SU-DHL-6 (cell line): Measurements from ENCODE around the gene MAP2K1.

Experiments
- H2AFZ ChIP-seq: fragments of 200-600 bp; sonication (generic); 2 replicates; pipeline ENCODE4 v1.6.1; 2014; ENCODE audit warnings: low read depth, mild to moderate bottlenecking, moderate library complexity, mixed read lengths, antibody characterized with exemption, low read length; ENCODE audit not compliant: severe bottlenecking
- H3F3A ChIP-seq: fragments of 200-600 bp; shearing (Covaris generic); 2 replicates; pipeline ENCODE4 v1.6.0; 2016; ENCODE audit warnings: antibody characterized with exemption, mild to moderate bottlenecking; ENCODE audit not compliant: insufficient read depth
- H3K27ac ChIP-seq: fragments of 200-600 bp; sonication (generic); 2 replicates; pipeline ENCODE4 v1.5.1; 2016; ENCODE audit warnings: low read depth, mild to moderate bottlenecking, low read length, moderate library complexity, mixed read lengths
- H3K27me3 ChIP-seq: fragments of 200-600 bp; sonication (generic), shearing (Covaris generic); 2 replicates; pipeline ENCODE4 v1.6.0; 2014; ENCODE audit warnings: mild to moderate bottlenecking, low read length
- H3K36me3 ChIP-seq: fragments of 200-600 bp; sonication (generic); 2 replicates; pipeline ENCODE4 v1.6.1; 2014; ENCODE audit warnings: mild to moderate bottlenecking, low read length, mixed read lengths
- H3K4me2 ChIP-seq: fragments of 300-600, 200-600 bp; shearing (Covaris generic), sonication (generic); 2 replicates; pipeline ENCODE4 v1.6.0; 2014; ENCODE audit warnings: low read length, low read depth, mild to moderate bottlenecking; ENCODE audit not compliant: poor library complexity, severe bottlenecking
- H3K4me3 ChIP-seq: fragments of 200-600 bp; sonication (generic); 2 replicates; pipeline ENCODE4 v1.5.1; 2014; ENCODE audit warnings: antibody characterized with exemption, low read length, mild to moderate bottlenecking, mixed read lengths; ENCODE audit not compliant: insufficient read depth, poor library complexity, severe bottlenecking
- H3K79me2 ChIP-seq: fragments of 200-600 bp; sonication (generic); 2 replicates; pipeline ENCODE4 v1.6.1; 2014; ENCODE audit warnings: mild to moderate bottlenecking, low read length, moderate library complexity; ENCODE audit not compliant: insufficient read depth
- H3K9ac ChIP-seq: fragments of 200-600 bp; sonication (generic); 2 replicates; pipeline ENCODE4 v1.7.0; 2014; ENCODE audit warnings: mild to moderate bottlenecking, low read length
- H3K9me2 ChIP-seq: fragments of 200-600 bp; sonication (generic); replicated peaks from 2 replicates; pipeline ENCODE4 v1.6.1; 2014; ENCODE audit warnings: low read length; ENCODE audit not compliant: insufficient read depth
- H3K9me3 ChIP-seq: fragments of 200-600 bp; sonication (generic); 2 replicates; pipeline ENCODE4 v1.6.1; 2014; ENCODE audit warnings: low read length, mixed read lengths; ENCODE audit not compliant: insufficient read depth
- H4K20me1 ChIP-seq: fragments of 200-600 bp; sonication (generic); 2 replicates; pipeline ENCODE4 v1.6.1; 2014; ENCODE audit warnings: low read depth, mild to moderate bottlenecking, antibody characterized with exemption, low read length, moderate library complexity, mixed read lengths
- EZH2phosphoT487 ChIP-seq: fragments of 200-600 bp; sonication (generic), shearing (Covaris generic); conservative IDR thresholded peaks from 2 replicates; pipeline ENCODE4 v1.6.1; 2018; ENCODE audit warnings: mild to moderate bottlenecking, antibody characterized with exemption, low read length, moderate library complexity, mixed read lengths
- TF ChIP-seq, protein P1 (sequence below): fragments of 200-600 bp; sonication (generic); IDR thresholded peaks from one replicate; pipeline ENCODE4 v1.5.1; 2017; ENCODE audit warnings: antibody characterized with exemption, mild to moderate bottlenecking, low read length, moderate library complexity; ENCODE audit not compliant: insufficient read depth, poor library complexity, severe bottlenecking

MAP2K1 gene

DNA sequence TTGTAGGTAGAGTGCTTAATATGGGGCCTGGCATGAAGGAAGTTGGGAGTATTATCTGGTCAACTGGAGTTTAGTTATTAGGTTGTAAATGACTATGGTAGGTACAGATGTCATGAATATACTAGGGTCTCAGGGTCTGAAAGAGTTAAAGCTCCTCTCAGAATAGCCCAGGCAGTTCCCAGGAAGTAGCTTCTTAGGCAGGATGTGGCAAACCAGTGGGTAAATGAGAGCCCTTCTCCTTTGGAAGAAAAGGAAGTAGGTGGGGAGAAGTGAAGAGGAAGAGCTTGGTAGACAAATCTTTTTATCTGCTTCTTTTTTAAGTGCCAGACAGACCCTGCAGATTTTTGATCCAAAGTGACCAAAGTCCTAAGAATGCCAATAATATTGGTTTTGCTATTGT, 24.5 kb downstream of the MAP2K1 start:
- TF ChIP-seq, protein P1, sequence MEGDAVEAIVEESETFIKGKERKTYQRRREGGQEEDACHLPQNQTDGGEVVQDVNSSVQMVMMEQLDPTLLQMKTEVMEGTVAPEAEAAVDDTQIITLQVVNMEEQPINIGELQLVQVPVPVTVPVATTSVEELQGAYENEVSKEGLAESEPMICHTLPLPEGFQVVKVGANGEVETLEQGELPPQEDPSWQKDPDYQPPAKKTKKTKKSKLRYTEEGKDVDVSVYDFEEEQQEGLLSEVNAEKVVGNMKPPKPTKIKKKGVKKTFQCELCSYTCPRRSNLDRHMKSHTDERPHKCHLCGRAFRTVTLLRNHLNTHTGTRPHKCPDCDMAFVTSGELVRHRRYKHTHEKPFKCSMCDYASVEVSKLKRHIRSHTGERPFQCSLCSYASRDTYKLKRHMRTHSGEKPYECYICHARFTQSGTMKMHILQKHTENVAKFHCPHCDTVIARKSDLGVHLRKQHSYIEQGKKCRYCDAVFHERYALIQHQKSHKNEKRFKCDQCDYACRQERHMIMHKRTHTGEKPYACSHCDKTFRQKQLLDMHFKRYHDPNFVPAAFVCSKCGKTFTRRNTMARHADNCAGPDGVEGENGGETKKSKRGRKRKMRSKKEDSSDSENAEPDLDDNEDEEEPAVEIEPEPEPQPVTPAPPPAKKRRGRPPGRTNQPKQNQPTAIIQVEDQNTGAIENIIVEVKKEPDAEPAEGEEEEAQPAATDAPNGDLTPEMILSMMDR: no peak
- no peak for TF ChIP-seq EZH2phosphoT487
- H3K36me3 ChIP-seq: 0 out of 2 replicates have a peak, but pooled peaks cover 5% of the 10 kb centered on the region
- H2AFZ ChIP-seq: no peak overlapping the region
- no peak overlapping the region for H3K4me3 ChIP-seq
- no peaks in the 10 kb centered on the region for H3F3A ChIP-seq
- no peaks in the 10 kb centered on the region for H3K9me2 ChIP-seq
- H4K20me1 ChIP-seq: 0 out of 2 replicates have a peak, but pooled peaks cover 3% of the 10 kb centered on the region
- no peak overlapping the region for H3K27ac ChIP-seq
- H3K9me3 ChIP-seq: no peaks in the 10 kb centered on the region
- H3K4me2 ChIP-seq: no peak overlapping the region
- H3K79me2 ChIP-seq: peaks cover 100% of the 10 kb centered on the region
- H3K9ac ChIP-seq: no peak overlapping the region
- no peaks in the 10 kb centered on the region for H3K27me3 ChIP-seq

DNA sequence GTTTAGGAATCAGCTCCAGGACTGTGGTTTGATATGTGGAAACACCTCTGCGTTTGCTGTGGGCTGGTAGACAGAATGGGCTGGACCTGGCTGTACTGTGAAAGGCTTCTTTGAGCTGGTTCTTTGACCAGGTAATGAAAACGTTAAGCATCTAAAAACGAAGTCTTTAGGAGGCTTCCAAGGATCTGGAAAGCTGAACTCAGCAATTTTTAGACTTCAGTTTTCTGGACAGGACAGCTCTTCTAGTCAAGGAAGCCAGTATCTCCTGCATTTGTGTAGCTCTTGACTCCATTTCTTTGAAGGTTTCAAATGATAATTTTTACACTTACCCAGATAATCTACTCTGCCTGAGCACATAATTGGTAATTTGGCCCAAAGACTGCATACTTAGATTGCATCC, 25.5 kb downstream of the MAP2K1 start:
- Histone ChIP-seq H4K20me1 (no peaks in the 10 kb centered on the region), H3K27ac (no peak overlapping the region), H3K9ac (no peak overlapping the region), H3K9me2 (no peaks in the 10 kb centered on the region), H3K27me3 (no peaks in the 10 kb centered on the region), H2AFZ (no peak overlapping the region), H3F3A (no peaks in the 10 kb centered on the region), H3K36me3 (0 out of 2 replicates have a peak, but pooled peaks cover 5% of the 10 kb centered on the region), H3K4me3 (no peak overlapping the region), H3K79me2 (peaks cover 100% of the 10 kb centered on the region), H3K9me3 (no peaks in the 10 kb centered on the region), H3K4me2 (no peak overlapping the region)
- TF ChIP-seq EZH2phosphoT487: no peak
- TF ChIP-seq, protein P1: no peak

DNA sequence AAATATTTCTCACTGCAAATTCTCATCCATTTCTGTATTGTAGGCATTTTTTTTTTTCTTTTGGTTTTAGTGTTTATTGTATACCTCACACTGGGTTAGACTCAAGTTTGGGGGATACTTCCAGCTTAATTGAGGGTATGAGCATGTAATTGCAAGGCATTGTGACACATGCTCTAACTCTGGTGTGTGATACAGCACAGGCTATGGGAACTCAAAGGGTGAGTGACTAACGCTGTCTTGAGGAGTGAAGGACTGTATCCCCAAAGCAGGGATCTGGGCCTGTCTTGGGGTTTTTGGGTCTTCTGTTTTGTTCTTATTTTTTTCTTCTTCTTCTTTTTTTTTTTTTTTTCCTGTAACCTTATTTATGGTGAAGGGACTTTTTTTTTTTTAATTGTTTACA, 26.9 kb downstream of the MAP2K1 start:
- H3K4me2 ChIP-seq: no peak overlapping the region
- TF ChIP-seq EZH2phosphoT487: no peak
- TF ChIP-seq, protein P1: no peak
- no peaks in the 10 kb centered on the region for H3K9me3 ChIP-seq
- no peak overlapping the region for H3K9ac ChIP-seq
- H4K20me1 ChIP-seq: no peaks in the 10 kb centered on the region
- peaks cover 100% of the 10 kb centered on the region for H3K79me2 ChIP-seq
- H3F3A ChIP-seq: no peaks in the 10 kb centered on the region
- H3K9me2 ChIP-seq: no peaks in the 10 kb centered on the region
- H2AFZ ChIP-seq: no peak overlapping the region
- H3K27me3 ChIP-seq: no peaks in the 10 kb centered on the region
- H3K4me3 ChIP-seq: no peak overlapping the region
- 0 out of 2 replicates have a peak, but pooled peaks cover 5% of the 10 kb centered on the region for H3K36me3 ChIP-seq
- H3K27ac ChIP-seq: no peak overlapping the region
